ENCODE results near the gene ZNRF2. TPM values are rescaled to one million over a fixed set of nuclear protein-coding genes. Genes with fewer than 3 reads are reported as not detected.
A peak's percentile ranks its signal among the peaks of the same experiment; 100 is the strongest.

ZNRF2 gene
- total RNA-seq, result 10 to 100 TPM; 31.4 to 42.5 (median 39.2) TPM

DNA sequence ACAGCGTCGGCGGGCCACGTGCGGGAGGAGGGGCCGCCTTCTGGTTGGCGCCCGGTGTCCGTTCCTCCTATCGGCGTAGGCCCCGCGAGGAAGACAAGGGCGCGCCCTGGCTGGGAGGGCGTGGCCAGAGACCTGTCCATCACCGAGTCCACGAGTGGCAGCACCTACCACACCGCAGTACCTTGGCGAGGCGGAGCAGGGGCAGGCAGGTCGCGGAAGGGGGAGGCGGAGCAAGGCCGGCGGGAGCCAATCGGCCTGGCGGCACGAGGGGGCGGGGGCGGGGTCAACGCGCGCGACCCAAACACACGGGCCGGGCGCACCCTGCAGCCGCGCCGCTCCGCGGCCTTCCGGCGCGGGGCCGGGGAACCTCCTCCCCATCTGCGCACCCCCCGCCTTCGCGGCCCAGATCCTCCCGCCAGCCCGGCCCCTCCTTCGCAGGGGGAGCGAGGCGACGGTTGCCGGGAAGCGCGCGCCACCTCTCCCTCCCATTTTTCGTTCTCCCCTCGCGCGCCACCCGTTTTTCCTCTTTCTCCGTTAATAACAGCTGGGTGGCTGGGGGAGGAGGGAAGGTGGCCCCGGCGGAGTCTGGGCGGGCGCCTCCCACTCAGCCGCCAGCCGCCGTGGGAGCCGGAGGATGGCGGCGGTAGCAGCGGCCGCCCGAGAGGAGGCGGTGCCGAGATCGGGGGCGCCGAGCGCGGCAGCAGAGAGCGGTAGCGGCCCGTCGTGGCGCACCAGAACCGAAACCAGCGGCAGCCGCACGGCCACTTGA, at the start of gene ZNRF2:
Gene ZNRF2, plus strand, starts transcription at position 300 of the 769 bp plus-strand sequence. CDS start 761 bp downstream, outside the sequence.
- Histone ChIP-seq H3K27ac (peak within 1 kb of the TSS; percentile 91 to 99 (median 98)), H3K4me3 (peak within 1 kb of the TSS; percentile 37 to 97 (median 77)), H3K9me3 (no peaks in the 10 kb centered on the region), H3K4me1 (peaks cover 0 to 37% (median 12%) of the 10 kb centered on the region in 4 donors), H3K27me3 (no peaks in the 10 kb centered on the region), H3K36me3 (no peaks in the 10 kb centered on the region)
- peak; percentile 79 to 86 for TF ChIP-seq POLR2A (IDR thresholded peaks at IDR 0.05)
- TF ChIP-seq, protein P1, sequence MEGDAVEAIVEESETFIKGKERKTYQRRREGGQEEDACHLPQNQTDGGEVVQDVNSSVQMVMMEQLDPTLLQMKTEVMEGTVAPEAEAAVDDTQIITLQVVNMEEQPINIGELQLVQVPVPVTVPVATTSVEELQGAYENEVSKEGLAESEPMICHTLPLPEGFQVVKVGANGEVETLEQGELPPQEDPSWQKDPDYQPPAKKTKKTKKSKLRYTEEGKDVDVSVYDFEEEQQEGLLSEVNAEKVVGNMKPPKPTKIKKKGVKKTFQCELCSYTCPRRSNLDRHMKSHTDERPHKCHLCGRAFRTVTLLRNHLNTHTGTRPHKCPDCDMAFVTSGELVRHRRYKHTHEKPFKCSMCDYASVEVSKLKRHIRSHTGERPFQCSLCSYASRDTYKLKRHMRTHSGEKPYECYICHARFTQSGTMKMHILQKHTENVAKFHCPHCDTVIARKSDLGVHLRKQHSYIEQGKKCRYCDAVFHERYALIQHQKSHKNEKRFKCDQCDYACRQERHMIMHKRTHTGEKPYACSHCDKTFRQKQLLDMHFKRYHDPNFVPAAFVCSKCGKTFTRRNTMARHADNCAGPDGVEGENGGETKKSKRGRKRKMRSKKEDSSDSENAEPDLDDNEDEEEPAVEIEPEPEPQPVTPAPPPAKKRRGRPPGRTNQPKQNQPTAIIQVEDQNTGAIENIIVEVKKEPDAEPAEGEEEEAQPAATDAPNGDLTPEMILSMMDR (IDR thresholded peaks at IDR 0.05), result peak; percentile 45 to 72 (median 54)
- TF ChIP-seq EP300 (IDR thresholded peaks at IDR 0.05), result peak; percentile 46 to 90
- 0% methylated on average over 43 to 49 of the region's 96 CpGs for WGBS, 2 donors
- DNase-seq (ENCODE audit: low spot score in 2 of 2), result peak; percentile 95 to 96

DNA sequence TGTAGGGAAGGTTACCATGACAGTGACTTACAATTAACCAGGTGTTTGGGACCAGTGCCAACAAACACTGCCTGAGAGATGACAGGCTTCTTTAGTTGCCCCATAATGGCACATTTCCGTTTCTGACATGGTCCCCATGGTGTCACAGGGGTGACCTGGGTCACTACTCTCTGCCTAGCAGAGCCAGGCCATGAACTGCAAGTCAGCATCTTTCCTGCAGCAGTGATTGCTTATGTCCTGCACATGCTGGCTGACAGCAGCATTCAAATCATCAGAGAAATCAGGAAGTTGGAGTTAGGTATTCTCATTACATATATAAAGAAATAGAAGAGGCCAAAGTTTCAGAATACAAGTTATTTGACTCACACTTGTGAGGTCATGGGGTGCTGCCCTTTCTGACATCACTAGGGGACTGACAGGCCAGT, 47.1 kb upstream of the ZNRF2 start:
- H3K9me3 ChIP-seq, result no peaks in the 10 kb centered on the region
- H3K27ac ChIP-seq, result peak overlapping the region in 1 of 4 donors; percentile 11
- H3K36me3 ChIP-seq, result no peaks in the 10 kb centered on the region
- no peak overlapping the region for H3K4me3 ChIP-seq
- H3K4me1 ChIP-seq, result peaks cover 0 to 27% (median 14%) of the 10 kb centered on the region in 4 donors
- WGBS, 2 donors, result 14 to 43% methylated on average over 1 of the region's 1 CpG
- TF ChIP-seq EP300 (IDR thresholded peaks at IDR 0.05), result peak in 1 of 2 donors; percentile 18
- TF ChIP-seq, protein P1 (IDR thresholded peaks at IDR 0.05), result no peak
- peak in 1 of 2 donors; percentile 14 for DNase-seq (ENCODE audit: low spot score in 2 of 2)
- no peaks in the 10 kb centered on the region for H3K27me3 ChIP-seq

DNA sequence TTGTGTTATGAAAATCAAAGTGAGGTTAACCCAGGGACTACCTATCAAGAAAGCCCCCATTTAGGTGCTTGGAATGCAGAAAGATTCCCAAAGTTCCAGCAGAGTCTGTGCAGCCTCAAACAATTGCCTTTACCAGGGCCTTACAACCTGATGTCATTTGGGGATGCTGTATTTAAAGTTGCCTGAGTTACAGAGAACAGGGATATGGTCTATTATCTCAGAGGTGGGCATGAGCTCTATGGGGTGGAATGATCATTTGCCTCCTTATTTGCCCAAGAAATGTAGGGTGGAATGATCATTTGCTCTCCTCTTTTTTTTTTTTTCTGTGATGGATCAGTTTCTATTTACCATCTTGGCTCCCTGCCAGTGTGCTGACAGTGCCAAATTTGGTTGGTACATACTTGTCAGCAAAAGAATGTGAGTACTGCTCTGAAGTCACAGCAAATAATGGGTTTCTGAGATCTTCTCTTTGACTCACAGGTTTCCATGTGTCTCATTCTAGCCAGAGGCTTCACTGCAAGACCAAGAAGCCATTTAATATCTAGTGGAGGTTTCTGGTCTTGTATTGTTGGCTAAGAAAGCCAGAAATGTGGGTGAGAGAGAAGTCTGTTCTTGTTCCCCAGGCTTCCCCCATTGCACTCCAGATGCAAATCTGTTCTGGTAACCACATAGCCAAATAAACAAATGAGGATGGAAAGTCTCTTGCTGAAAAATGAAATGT, 45.5 kb upstream of the ZNRF2 start:
- H3K4me3 ChIP-seq, result no peak overlapping the region
- H3K27me3 ChIP-seq, result no peaks in the 10 kb centered on the region
- TF ChIP-seq EP300 (IDR thresholded peaks at IDR 0.05), result no peak
- TF ChIP-seq, protein P1 (IDR thresholded peaks at IDR 0.05), result no peak
- TF ChIP-seq POLR2A (IDR thresholded peaks at IDR 0.05), result no peak
- no peaks in the 10 kb centered on the region for H3K9me3 ChIP-seq
- H3K36me3 ChIP-seq, result no peaks in the 10 kb centered on the region
- DNase-seq (ENCODE audit: low spot score in 2 of 2), result peak; percentile 35 to 48
- peak overlapping the region in 2 of 4 donors; percentile 67 to 80 for H3K27ac ChIP-seq
- peaks cover 0 to 27% (median 14%) of the 10 kb centered on the region in 4 donors for H3K4me1 ChIP-seq

DNA sequence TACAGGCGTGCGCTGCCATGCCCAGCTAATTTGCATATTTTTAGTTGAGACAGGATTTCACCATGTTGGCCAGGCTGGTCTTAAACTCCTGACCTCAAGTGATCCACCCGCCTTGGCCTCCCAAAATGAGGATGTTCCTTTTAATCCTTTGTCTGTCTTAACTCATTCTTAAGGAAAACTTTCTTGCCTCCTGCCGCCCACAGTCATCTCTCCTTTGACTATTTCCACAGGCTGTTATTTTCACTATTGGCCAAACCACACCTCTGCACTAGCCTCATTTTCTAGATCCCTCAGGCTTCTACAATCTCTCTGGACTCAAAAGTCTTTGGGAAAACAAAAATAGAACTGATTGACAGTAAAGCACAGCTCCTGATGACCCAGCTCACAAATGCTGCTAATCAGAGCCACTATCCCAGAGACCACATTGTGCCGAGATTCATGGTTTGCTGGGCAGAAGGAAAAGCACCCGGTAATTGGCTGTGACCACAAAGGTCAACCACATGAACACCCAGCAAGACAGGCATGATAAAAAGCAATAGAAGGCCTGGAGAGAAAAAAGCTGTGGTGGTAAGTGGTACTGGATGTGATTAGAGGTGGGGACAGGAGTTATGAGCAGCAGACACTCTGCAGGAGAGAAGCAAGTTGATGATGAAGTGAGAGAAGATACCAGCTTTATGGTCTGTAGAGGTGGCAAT, 44.1 kb upstream of the ZNRF2 start:
- 73% methylated on average over 6 of the region's 6 CpGs for WGBS, 2 donors
- H3K4me3 ChIP-seq, result no peak overlapping the region
- DNase-seq (ENCODE audit: low spot score in 2 of 2), result no peak
- TF ChIP-seq, protein P1 (IDR thresholded peaks at IDR 0.05), result no peak
- no peak for TF ChIP-seq EP300 (IDR thresholded peaks at IDR 0.05)
- TF ChIP-seq POLR2A (IDR thresholded peaks at IDR 0.05), result no peak
- no peaks in the 10 kb centered on the region for H3K9me3 ChIP-seq
- peaks cover 0 to 27% (median 14%) of the 10 kb centered on the region in 4 donors for H3K4me1 ChIP-seq
- peak overlapping the region in 2 of 4 donors; percentile 67 to 80 for H3K27ac ChIP-seq
- H3K36me3 ChIP-seq, result no peaks in the 10 kb centered on the region
- no peaks in the 10 kb centered on the region for H3K27me3 ChIP-seq

Measured in tibial nerve (tissue), 4 donors.